MM.1S (cell line): Measurements from ENCODE around the gene PRMT9.

Source experiments
- DNase-seq: peaks from one replicate; pipeline ENCODE4 v3.0.0-alpha.2; 2015
- H2AFZ ChIP-seq: fragments of 300-600 bp; sonication (generic); 2 replicates; pipeline ENCODE4 v1.6.0; 2016; ENCODE audit warnings: antibody characterized with exemption, low read length
- H3F3A ChIP-seq: fragments of 300-600 bp; sonication (generic); 2 replicates; pipeline ENCODE4 v1.6.1; 2016; ENCODE audit warnings: mild to moderate bottlenecking, antibody characterized with exemption, low read length, moderate library complexity, mixed read lengths; ENCODE audit not compliant: insufficient read depth
- H3K27ac ChIP-seq: fragments of 300-600 bp; sonication (generic); 2 replicates; pipeline ENCODE4 v1.5.1; 2016; ENCODE audit warnings: mild to moderate bottlenecking, low read length
- H3K27me3 ChIP-seq: fragments of 300-600 bp; sonication (generic); replicated peaks from 2 replicates; pipeline ENCODE4 v1.6.0; 2016; ENCODE audit warnings: low read length; ENCODE audit not compliant: insufficient read depth
- H3K36me3 ChIP-seq: fragments of 300-600 bp; sonication (generic); replicated peaks from 2 replicates; pipeline ENCODE4 v1.6.1; 2016; ENCODE audit warnings: mild to moderate bottlenecking, low read length, mixed read lengths; ENCODE audit not compliant: insufficient read depth
- H3K4me1 ChIP-seq: fragments of 300-600 bp; sonication (generic); 2 replicates; pipeline ENCODE4 v1.6.1; 2016; ENCODE audit warnings: low read length, mixed read lengths
- H3K4me2 ChIP-seq: fragments of 300-600 bp; sonication (generic); 2 replicates; pipeline ENCODE4 v1.6.0; 2016; ENCODE audit warnings: low read depth, low read length
- H3K4me3 ChIP-seq: fragments of 300-600 bp; sonication (generic); 2 replicates; pipeline ENCODE4 v1.5.1; 2016; ENCODE audit warnings: low read length, mixed read lengths
- H3K79me2 ChIP-seq: fragments of 300-600 bp; sonication (generic); 2 replicates; pipeline ENCODE4 v1.6.1; 2016; ENCODE audit warnings: mixed run types, low read length, mixed read lengths
- H3K9ac ChIP-seq: fragments of 300-600 bp; sonication (generic); 2 replicates; pipeline ENCODE4 v1.6.1; 2016; ENCODE audit warnings: low read length, mixed read lengths
- H3K9me2 ChIP-seq: fragments of 300-600 bp; sonication (generic); replicated peaks from 2 replicates; pipeline ENCODE4 v1.6.1; 2016; ENCODE audit warnings: mild to moderate bottlenecking, low read length, mixed read lengths; ENCODE audit not compliant: insufficient read depth
- H3K9me3 ChIP-seq: fragments of 300-600 bp; sonication (generic); replicated peaks from 2 replicates; pipeline ENCODE4 v1.6.1; 2016; ENCODE audit warnings: mild to moderate bottlenecking, low read length, mixed read lengths; ENCODE audit not compliant: insufficient read depth
- H4K20me1 ChIP-seq: fragments of 300-600 bp; sonication (generic); 2 replicates; pipeline ENCODE4 v1.6.1; 2016; ENCODE audit warnings: mild to moderate bottlenecking, low read length, moderate library complexity, mixed read lengths; ENCODE audit not compliant: insufficient read depth
- CTCF ChIP-seq: fragments of 300-600 bp; sonication (generic); IDR thresholded peaks from 2 replicates; pipeline ENCODE4 v1.5.1; 2016; ENCODE audit warnings: antibody characterized with exemption, low read length, mixed read lengths
- EZH2 ChIP-seq: fragments of 300-600 bp; sonication (generic); optimal IDR thresholded peaks from 2 replicates; pipeline ENCODE3; 2017; ENCODE audit warnings: low read depth, mild to moderate bottlenecking, antibody characterized with exemption, low read length, mixed read lengths
- EZH2phosphoT487 ChIP-seq: fragments of 300-600 bp; sonication (generic); IDR thresholded peaks from 2 replicates; pipeline ENCODE4 v1.6.1; 2018; ENCODE audit warnings: antibody characterized with exemption, low read length

The PRMT9 gene

GRCh38 chr4:147683717-147684700 is at the start of gene PRMT9:
PRMT9 (minus strand) TSS chr4:147684163; CDS start chr4:147683987, 176 bp downstream.
- no peaks in the 10 kb centered on the region for H3K9me3 ChIP-seq
- H3K27ac ChIP-seq: peak within 1 kb of the TSS; percentile 74
- H3K4me2 ChIP-seq: peak within 1 kb of the TSS; percentile 82
- peaks cover 10% of the 10 kb centered on the region; the same call in 1 of the 2 replicates for H3K4me1 ChIP-seq
- H3K4me3 ChIP-seq: peak within 1 kb of the TSS; percentile 79
- H3F3A ChIP-seq: peaks cover 6% of the 10 kb centered on the region; the same call in 1 of the 2 replicates
- H4K20me1 ChIP-seq: no peaks in the 10 kb centered on the region
- peak; percentile 92 for DNase-seq
- H3K9ac ChIP-seq: peak within 1 kb of the TSS; percentile 76
- no peak for TF ChIP-seq EZH2phosphoT487
- TF ChIP-seq CTCF: no peak
- H2AFZ ChIP-seq: peak within 1 kb of the TSS; percentile 84
- no peaks in the 10 kb centered on the region for H3K27me3 ChIP-seq
- H3K9me2 ChIP-seq: no peaks in the 10 kb centered on the region
- peaks cover 16% of the 10 kb centered on the region for H3K79me2 ChIP-seq
- no peaks in the 10 kb centered on the region for H3K36me3 ChIP-seq

GRCh38 chr4:147732518-147733235 is 48.7 kb upstream of the PRMT9 start:
- Histone ChIP-seq H2AFZ (peak overlapping the region; percentile 80), H3K9me2 (no peaks in the 10 kb centered on the region), H3K9me3 (no peaks in the 10 kb centered on the region), H3K4me3 (peak overlapping the region; percentile 95), H3K4me2 (peak overlapping the region; percentile 96), H3F3A (peaks cover 29% of the 10 kb centered on the region), H3K9ac (peak overlapping the region; percentile 98), H3K4me1 (peaks cover 36% of the 10 kb centered on the region), H3K79me2 (peaks cover 56% of the 10 kb centered on the region), H4K20me1 (peaks cover 5% of the 10 kb centered on the region), H3K36me3 (no peaks in the 10 kb centered on the region), H3K27me3 (no peaks in the 10 kb centered on the region), H3K27ac (peak overlapping the region; percentile 100)
- peak; percentile 47 for DNase-seq
- TF ChIP-seq CTCF (no peak), EZH2phosphoT487 (no peak), EZH2 (no peak)

DNA sequence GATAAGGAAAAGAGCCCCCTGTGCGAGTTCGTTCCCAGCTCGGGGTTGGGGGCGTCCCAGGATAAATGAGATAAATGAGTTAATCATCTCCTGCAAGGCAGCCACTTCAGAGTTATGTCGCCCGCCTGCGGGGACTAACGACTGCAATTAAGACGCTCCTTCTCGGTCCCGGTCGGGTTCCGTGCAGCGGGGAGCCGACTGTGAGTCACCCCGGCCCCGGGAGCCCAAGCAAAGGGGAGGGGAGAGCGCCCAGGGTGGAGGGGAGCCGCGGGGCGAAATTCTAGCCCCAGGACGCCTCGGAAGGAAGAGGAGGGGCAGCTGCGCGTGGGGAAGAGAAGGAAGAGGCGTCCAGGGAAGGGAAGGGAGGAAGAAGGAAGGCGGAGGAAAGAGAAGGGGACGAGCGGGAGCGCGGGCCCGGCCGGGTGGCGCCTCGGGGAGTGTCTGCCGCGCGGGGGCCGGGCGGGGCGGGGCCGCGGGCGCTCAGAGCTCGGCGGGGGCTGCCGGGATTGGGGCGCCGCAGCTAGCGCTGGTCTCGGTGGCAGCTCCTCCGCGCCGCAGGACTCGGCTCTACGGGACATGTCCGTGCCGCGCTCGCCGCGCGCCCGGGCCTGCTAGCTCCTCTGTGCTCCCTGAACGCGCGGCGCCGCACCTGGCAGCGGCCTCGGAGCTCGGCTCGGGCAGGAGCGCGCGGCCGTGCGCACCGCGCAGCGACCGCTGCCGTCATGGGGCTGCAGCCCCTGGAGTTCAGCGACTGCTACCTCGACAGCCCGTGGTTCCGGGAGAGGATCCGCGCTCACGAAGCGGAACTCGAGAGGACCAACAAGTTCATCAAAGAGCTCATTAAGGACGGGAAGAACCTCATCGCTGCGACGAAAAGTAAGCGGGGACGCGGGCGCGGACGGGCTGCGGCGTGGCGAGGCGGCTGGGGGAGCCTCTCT is 47.9 kb upstream of the PRMT9 start, which contains the start of gene ARHGAP10:
Gene ARHGAP10 (plus strand): TSS at position 509 of the 938 bp plus-strand sequence. CDS start 214 bp downstream, at position 723.
- H3K4me3 ChIP-seq: peak within 1 kb of the TSS; percentile 95
- H4K20me1 ChIP-seq: no peaks in the 10 kb centered on the region; the same call in 1 of the 2 replicates
- TF ChIP-seq CTCF: no peak
- H3K4me1 ChIP-seq: peaks cover 36% of the 10 kb centered on the region
- H2AFZ ChIP-seq: peak within 1 kb of the TSS; percentile 84
- DNase-seq: peak; percentile 73
- H3F3A ChIP-seq: peaks cover 29% of the 10 kb centered on the region
- no peaks in the 10 kb centered on the region for H3K36me3 ChIP-seq
- H3K79me2 ChIP-seq: peaks cover 48% of the 10 kb centered on the region
- H3K9me2 ChIP-seq: no peaks in the 10 kb centered on the region
- H3K27me3 ChIP-seq: no peaks in the 10 kb centered on the region
- peak within 1 kb of the TSS; percentile 100 for H3K27ac ChIP-seq
- peak within 1 kb of the TSS; percentile 98 for H3K9ac ChIP-seq
- no peaks in the 10 kb centered on the region for H3K9me3 ChIP-seq
- H3K4me2 ChIP-seq: peak within 1 kb of the TSS; percentile 96
